ENCODE data around the gene PTCSC3. TPM values are rescaled to one million over a fixed set of nuclear protein-coding genes. Genes with fewer than 3 reads are reported as not detected.

The PTCSC3 gene
- not detected for total RNA-seq

- intact Hi-C loops (cut with DNase I) = no loop called here
- H3K4me3 ChIP-seq = no peak within 1 kb of the TSS
- no peaks in the 10 kb centered on the region for H3K4me1 ChIP-seq
- no peaks in the 10 kb centered on the region for H3K27me3 ChIP-seq
- DNase-seq (ENCODE audit: extremely low spot score in 2 of 2) = no peak
- TF ChIP-seq POLR2A (IDR thresholded peaks at IDR 0.05) = no peak
- no peak for TF ChIP-seq POLR2AphosphoS5 (IDR thresholded peaks at IDR 0.05; ENCODE audit: insufficient read depth in 1 of 2, low read depth in 1 of 2)
- TF ChIP-seq CTCF (IDR thresholded peaks at IDR 0.05) = no peak
- no peaks in the 10 kb centered on the region for H3K36me3 ChIP-seq
- no peak within 1 kb of the TSS for H3K27ac ChIP-seq
- no peaks in the 10 kb centered on the region for H3K9me3 ChIP-seq
These were observed at the start of gene PTCSC3 for GRCh38 chr14:36176524-36176923. Gene PTCSC3 (minus strand): TSS chr14:36176722.

GRCh38 chr14:36226164-36226563 is 49.6 kb upstream of the PTCSC3 start:
- intact Hi-C loops (cut with DNase I) = no loop called here
- no peaks in the 10 kb centered on the region for H3K36me3 ChIP-seq
- H3K9me3 ChIP-seq = no peaks in the 10 kb centered on the region
- no peaks in the 10 kb centered on the region for H3K4me1 ChIP-seq
- H3K4me3 ChIP-seq = no peak overlapping the region
- no peaks in the 10 kb centered on the region for H3K27me3 ChIP-seq
- no peak overlapping the region for H3K27ac ChIP-seq
- DNase-seq (ENCODE audit: extremely low spot score in 2 of 2) = no peak
- TF ChIP-seq POLR2AphosphoS5 (IDR thresholded peaks at IDR 0.05; ENCODE audit: insufficient read depth in 1 of 2, low read depth in 1 of 2) = no peak
- TF ChIP-seq CTCF (IDR thresholded peaks at IDR 0.05) = no peak
- TF ChIP-seq POLR2A (IDR thresholded peaks at IDR 0.05) = no peak

GRCh38 chr14:36224176-36224575 is 47.7 kb upstream of the PTCSC3 start:
- H3K4me3 ChIP-seq = no peak overlapping the region
- no peaks in the 10 kb centered on the region for H3K9me3 ChIP-seq
- no peaks in the 10 kb centered on the region for H3K4me1 ChIP-seq
- H3K27me3 ChIP-seq = no peaks in the 10 kb centered on the region
- H3K27ac ChIP-seq = no peak overlapping the region
- intact Hi-C loops (cut with DNase I) = no loop called here
- DNase-seq (ENCODE audit: extremely low spot score in 2 of 2) = no peak
- TF ChIP-seq CTCF (IDR thresholded peaks at IDR 0.05) = no peak
- TF ChIP-seq POLR2AphosphoS5 (IDR thresholded peaks at IDR 0.05; ENCODE audit: insufficient read depth in 1 of 2, low read depth in 1 of 2) = no peak
- TF ChIP-seq POLR2A (IDR thresholded peaks at IDR 0.05) = no peak
- H3K36me3 ChIP-seq = no peaks in the 10 kb centered on the region

- H3K4me1 ChIP-seq = no peaks in the 10 kb centered on the region
- intact Hi-C loops (cut with DNase I) = no loop called here
- H3K9me3 ChIP-seq = no peaks in the 10 kb centered on the region
- H3K27me3 ChIP-seq = no peaks in the 10 kb centered on the region
- TF ChIP-seq POLR2AphosphoS5 (IDR thresholded peaks at IDR 0.05; ENCODE audit: insufficient read depth in 1 of 2, low read depth in 1 of 2) (no peak), CTCF (IDR thresholded peaks at IDR 0.05) (no peak), POLR2A (IDR thresholded peaks at IDR 0.05) (no peak)
- DNase-seq (ENCODE audit: extremely low spot score in 2 of 2) = no peak
- H3K36me3 ChIP-seq = no peaks in the 10 kb centered on the region
- no peak overlapping the region for H3K27ac ChIP-seq
- no peak overlapping the region for H3K4me3 ChIP-seq
These were observed 47.0 kb upstream of the PTCSC3 start for GRCh38 chr14:36223558-36223957.

GRCh38 chr14:36222952-36223468 is 46.5 kb upstream of the PTCSC3 start:
- Histone ChIP-seq H3K36me3 (no peaks in the 10 kb centered on the region), H3K9me3 (no peaks in the 10 kb centered on the region), H3K4me1 (no peaks in the 10 kb centered on the region), H3K27me3 (no peaks in the 10 kb centered on the region), H3K4me3 (no peak overlapping the region), H3K27ac (no peak overlapping the region)
- DNase-seq (ENCODE audit: extremely low spot score in 2 of 2) = no peak
- no peak for TF ChIP-seq POLR2A (IDR thresholded peaks at IDR 0.05)
- no peak for TF ChIP-seq POLR2AphosphoS5 (IDR thresholded peaks at IDR 0.05; ENCODE audit: insufficient read depth in 1 of 2, low read depth in 1 of 2)
- no peak for TF ChIP-seq CTCF (IDR thresholded peaks at IDR 0.05)
- intact Hi-C loops (cut with DNase I) = no loop called here
